DMS 273 treated with DMSO at 0.1 percent for 48 hours (cell line): Measurements from ENCODE around the gene ARID1A.

Experiments
- DNase-seq: peaks from one replicate; lab custom pipeline; 2025; lab: John Stamatoyannopoulos, UW

The ARID1A gene

DNA sequence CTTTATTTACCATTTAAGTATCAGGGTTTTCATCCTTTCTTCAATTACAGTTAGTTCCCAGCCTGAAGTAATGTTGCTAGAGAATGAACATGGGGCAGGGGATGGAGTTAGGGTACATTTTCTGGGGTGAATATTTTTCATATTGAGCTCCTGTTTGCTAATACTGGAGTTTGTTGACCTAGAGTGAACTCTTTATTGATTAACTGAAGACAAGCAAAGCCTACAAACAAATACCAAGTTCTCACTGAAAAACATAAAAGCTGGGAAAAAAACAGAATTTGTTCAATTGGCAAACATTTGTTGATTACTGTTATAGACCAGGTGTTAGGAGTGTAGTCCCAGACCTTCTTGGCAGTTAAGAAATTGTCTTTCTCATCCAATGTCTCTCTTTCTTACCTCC, 63.7 kb downstream of the ARID1A start:
- DNase-seq, result no peak

DNA sequence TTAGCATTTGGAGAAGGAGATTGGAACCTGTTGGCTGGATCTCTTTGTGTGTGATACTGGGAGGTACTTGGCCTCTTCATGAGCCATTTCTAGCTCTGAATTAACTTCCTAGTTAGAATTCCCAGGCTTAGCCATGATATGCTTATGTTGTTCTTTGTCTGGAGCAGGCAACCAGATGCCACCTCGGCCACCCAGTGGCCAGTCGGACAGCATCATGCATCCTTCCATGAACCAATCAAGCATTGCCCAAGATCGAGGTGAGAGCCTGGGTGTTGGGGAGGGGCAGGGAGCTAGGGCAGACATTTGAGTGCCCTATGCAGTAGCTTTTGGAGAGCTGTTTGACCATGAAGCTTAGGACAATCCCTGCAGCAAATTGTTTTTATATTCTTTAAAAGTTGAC, 65.4 kb downstream of the ARID1A start:
- no peak for DNase-seq

DNA sequence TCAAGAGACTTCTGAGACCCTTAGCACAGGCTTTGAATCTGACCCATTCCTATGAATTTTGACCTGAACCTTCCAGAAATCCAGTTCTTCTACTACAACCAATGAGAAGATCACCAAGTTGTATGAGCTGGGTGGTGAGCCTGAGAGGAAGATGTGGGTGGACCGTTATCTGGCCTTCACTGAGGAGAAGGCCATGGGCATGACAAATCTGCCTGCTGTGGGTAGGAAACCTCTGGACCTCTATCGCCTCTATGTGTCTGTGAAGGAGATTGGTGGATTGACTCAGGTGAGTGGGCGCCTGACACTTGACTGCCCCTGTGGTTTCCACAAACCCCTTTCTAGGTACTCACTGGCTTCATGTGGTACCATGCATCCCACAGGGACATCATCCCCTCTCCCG, 71.9 kb downstream of the ARID1A start:
- no peak for DNase-seq

DNA sequence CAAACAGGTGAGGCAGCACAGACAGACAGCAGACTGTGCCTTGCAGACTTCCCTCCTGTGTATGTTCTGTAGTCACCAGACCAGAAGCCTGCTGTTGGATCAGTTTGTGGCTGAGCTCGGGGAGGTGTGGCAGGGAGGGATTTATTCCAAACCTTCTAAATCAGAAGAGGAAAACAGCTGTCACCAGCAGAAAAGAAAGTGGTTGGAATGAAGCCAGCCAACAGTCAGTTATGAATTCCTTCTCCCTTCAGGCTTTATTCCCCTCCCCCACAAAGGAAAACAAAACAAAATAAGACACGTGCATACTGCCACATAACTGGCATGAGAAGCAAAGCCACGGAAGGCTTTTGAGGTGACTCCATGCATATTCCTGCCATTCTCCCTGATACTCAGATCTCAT, 72.9 kb downstream of the ARID1A start:
- no peak for DNase-seq

DNA sequence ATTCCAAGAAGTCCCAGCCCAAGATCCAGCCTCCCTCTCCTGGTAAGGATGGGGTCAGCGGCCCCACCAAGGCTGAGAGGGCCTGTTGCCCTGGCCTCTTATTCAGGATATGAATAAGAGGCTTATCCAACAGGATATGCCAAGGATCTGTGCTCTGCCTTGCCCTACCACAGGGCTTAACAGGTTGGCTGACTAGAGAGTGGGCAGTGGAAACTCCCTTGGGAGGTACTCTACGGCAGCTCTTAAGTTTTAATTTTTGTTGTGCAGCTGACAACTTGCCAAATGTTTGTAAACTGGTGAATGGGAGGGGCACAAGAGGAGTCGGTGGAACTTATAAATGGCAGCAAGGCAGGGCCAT, 75.4 kb downstream of the ARID1A start:
- no peak for DNase-seq

DNA sequence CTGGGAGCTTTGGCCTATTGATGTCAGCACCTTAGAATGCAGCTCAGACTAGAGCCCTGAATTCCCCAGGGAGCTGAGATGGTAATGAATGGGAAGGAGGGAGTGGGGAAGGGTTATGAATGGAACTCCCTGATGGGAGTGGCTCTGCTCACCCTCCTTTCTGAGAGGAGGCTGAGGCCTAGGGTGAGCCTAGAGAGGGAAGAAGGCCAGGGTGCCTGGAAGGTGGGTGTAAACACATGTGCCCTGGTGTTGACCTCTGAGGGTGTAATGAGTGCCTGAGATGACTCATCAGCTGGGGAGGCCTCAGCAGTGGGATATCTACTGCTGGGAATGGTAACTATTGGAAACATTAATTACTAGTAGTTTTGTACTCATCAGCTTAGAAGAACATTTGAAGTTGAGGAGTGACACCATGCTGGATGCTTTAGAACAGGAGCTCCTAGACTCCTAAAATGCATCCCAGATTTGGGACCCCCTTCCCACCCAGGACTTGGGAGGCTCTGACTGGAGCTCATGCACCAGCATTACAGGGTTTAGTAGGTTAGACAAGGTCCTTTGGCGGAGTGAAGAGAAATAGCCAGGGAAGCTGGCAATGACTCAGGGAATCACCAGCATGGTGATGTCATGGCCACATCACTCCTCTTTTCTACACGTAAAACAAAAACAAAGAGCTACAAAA, 76.0 kb downstream of the ARID1A start:
- peak; percentile 33 for DNase-seq

DNA sequence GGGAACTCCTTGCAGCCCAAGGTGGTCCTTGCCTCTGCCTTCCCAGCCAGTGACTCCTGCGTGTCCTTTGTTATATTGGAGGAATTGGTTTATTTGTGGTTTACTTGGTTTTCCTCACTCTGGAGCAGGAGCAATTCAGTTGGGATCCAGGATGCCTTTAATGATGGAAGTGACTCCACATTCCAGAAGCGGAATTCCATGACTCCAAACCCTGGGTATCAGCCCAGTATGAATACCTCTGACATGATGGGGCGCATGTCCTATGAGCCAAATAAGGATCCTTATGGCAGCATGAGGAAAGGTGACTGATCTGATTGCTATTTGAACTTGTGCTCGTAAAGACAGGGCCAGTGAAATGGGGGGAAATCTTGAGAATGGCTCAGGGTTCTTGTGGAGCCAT, 76.9 kb downstream of the ARID1A start:
- no peak for DNase-seq

DNA sequence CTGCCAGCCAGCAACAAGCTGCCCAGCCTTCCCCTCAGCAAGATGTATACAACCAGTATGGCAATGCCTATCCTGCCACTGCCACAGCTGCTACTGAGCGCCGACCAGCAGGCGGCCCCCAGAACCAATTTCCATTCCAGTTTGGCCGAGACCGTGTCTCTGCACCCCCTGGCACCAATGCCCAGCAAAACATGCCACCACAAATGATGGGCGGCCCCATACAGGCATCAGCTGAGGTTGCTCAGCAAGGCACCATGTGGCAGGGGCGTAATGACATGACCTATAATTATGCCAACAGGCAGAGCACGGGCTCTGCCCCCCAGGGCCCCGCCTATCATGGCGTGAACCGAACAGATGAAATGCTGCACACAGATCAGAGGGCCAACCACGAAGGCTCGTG, 78.6 kb downstream of the ARID1A start:
- no peak for DNase-seq

DNA sequence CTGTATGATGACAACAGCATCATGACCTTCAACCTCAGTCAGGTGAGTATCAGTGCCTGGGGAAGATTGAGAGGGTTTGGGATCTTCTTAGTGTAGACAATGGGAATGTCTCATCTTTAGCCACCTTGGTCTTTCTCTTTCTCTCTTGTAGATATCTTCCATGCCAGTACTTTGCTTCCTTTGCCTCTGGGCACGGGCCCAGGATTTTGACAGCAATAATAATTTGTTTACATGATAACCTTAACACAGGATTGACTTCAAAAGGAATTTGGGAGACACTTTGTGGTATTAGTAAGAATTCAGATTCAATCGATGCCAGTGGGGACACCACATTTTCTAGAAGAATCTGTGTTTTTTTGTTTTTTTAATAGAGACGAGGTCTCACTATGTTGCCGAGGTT, 79.9 kb downstream of the ARID1A start:
- no peak for DNase-seq

DNA sequence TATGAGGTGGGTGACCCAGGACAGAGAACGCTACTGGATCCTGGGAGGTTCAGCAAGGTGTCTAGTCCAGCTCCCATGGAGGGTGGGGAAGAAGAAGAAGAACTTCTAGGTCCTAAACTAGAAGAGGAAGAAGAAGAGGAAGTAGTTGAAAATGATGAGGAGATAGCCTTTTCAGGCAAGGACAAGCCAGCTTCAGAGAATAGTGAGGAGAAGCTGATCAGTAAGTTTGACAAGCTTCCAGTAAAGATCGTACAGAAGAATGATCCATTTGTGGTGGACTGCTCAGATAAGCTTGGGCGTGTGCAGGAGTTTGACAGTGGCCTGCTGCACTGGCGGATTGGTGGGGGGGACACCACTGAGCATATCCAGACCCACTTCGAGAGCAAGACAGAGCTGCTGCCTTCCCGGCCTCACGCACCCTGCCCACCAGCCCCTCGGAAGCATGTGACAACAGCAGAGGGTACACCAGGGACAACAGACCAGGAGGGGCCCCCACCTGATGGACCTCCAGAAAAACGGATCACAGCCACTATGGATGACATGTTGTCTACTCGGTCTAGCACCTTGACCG, 83.4 kb downstream of the ARID1A start:
- no peak for DNase-seq

DNA sequence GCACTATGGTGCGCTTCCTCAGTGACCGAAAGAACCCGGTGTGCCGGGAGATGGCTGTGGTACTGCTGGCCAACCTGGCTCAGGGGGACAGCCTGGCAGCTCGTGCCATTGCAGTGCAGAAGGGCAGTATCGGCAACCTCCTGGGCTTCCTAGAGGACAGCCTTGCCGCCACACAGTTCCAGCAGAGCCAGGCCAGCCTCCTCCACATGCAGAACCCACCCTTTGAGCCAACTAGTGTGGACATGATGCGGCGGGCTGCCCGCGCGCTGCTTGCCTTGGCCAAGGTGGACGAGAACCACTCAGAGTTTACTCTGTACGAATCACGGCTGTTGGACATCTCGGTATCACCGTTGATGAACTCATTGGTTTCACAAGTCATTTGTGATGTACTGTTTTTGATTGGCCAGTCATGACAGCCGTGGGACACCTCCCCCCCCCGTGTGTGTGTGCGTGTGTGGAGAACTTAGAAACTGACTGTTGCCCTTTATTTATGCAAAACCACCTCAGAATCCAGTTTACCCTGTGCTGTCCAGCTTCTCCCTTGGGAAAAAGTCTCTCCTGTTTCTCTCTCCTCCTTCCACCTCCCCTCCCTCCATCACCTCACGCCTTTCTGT, 84.6 kb downstream of the ARID1A start:
- DNase-seq, result no peak

DNA sequence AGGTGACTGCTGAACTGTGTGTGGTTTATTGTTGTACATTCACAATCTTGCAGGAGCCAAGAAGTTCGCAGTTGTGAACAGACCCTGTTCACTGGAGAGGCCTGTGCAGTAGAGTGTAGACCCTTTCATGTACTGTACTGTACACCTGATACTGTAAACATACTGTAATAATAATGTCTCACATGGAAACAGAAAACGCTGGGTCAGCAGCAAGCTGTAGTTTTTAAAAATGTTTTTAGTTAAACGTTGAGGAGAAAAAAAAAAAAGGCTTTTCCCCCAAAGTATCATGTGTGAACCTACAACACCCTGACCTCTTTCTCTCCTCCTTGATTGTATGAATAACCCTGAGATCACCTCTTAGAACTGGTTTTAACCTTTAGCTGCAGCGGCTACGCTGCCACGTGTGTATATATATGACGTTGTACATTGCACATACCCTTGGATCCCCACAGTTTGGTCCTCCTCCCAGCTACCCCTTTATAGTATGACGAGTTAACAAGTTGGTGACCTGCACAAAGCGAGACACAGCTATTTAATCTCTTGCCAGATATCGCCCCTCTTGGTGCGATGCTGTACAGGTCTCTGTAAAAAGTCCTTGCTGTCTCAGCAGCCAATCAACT, 85.5 kb downstream of the ARID1A start:
- DNase-seq, result no peak

DNA sequence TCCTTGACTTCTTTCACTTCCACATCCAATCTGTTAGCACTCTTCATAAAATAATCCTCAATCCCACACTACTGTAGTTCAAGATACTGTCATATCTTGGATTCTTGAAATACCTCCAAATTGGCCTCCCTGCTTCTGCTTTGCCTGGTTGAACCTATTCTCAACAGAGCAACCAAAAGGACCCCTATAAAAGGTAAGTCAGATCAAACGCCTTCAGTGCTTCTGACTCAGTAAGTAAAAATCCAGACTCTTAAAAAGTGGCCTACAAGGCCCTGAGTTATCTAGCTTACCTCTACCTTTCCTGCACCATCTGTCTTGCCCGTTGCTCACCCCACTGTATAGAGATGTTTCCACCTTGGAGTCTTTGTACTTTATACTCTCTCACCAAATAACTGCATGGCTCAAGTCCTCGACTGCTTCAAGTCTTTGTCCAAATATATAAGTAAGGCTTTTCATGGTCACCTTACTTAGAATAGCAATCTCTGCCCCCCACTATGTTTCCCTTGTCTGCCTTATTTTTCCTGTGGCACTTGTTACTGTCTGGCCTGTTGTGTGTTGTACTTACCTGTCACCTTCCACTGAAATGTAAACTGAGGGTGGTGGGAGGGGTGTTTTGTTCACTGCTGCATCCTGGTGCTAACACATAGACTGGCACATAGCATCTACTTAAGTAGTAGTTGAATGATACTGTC, 86.9 kb downstream of the ARID1A start:
- no peak for DNase-seq

DNA sequence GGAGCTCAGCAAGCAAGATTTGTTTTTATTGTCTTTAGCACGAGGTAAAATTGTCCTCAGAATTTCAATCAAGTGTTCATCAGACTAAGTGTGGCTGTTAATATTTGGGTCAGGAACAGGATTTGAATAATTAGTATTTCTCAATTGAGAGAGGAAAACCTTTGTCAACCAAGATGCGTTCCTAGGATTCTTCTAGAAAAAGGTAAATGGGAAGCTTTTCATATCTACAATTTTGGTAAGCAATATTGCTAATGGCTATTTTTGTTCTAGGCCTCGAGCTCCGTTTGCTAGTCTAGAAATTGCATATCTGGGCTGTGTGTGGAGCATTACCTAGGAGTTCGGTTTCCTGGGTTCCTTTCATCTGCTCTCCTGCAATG, 87.8 kb downstream of the ARID1A start:
- no peak for DNase-seq

DNA sequence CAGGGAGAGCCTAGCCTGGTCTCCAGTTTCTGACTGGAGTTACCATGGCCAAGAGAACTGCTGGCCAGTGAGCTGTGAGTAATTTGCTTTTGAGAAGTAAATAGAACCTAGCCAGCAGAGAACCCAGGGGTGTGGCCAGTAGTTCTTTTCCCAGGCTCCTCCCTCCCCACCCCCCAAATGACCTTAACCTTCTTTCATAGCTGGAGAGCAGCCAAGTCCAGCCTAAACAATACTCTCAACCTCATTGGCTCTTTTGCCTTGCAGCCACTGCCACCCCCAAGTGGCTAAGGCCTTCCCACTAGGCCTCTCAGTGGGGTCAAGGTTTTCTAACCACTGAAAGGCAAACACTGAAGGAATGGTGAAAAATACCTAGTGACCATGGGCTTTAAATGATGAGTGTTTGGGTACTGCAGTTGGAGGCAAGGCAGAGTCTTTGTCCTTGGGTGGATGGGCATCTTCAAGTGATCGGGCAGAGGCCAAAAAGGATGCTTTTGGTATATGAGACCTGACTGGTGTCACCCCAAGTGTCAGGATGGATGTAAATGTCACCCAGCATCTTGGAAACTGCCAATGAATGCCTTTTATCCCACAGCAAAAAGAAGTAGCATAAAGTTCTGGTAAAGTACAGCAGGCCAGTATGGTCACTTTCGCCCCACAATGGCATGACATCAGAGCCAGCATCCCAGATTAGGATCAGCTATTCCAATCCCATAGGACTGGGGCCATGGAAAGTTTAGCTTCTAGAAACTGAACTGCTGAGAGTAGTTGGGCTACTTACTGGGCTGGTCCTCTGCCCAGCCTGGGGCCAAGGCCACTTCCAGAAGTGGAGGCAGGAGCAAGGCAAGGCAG, 88.4 kb downstream of the ARID1A start:
- DNase-seq, result no peak

DNA sequence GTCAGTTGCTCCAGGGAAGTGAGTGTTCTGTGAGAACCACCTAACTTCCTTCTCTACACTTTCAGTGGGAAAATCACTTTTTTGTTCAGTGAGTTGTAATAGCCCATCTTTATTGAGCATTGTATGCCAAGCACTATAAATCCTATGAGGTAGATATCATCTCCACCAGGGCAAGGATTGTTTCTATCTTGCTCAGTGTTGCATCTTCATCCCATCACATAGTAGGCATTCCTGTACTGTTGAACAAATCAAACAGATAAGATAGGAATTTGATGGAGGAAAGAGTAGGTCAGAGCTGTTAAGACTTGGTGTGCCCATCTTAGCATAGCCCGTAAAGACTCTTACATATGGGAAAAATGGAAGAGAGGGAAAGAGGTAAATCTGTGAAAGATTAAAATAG, 89.1 kb downstream of the ARID1A start:
- no peak for DNase-seq

DNA sequence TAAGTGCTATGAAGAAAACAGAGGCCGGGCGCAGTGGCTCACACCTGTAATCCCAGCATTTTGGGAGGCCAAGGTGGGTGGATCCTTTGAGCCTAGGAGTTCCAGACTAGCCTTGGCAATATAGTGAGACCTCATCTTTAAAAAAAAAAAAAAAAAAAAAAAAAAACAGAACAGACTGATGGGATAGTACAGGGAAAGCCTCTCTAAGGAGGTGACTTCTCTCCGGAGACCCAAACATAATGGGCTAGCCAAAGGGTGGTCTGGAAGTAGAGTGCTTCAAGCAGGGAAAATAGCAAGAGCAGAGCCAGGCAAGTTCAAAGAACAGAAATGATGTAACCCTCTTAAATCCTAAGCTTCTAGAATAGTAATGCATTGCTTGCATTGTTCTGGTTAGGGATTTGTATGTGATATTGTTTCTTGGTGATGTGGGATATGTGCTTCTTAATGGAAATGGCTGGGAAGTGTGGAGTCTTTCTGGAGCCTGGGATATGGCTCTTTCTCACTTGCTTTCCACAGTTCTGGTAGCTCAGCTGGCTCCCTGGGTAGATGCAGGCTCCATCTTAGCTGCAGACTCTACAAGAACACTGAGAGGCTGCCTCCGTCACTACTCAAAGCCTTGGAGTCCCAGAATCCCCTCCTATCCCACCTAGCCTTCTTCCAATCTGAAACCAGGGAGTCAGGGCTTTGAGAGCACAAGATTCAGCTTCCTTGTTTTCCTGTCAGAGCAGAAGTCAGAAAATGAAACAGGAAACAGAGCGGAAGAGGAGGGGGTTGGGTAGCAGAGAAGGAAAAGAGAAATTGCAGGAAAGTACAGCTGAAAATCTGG, 90.0 kb downstream of the ARID1A start:
- DNase-seq, result no peak

DNA sequence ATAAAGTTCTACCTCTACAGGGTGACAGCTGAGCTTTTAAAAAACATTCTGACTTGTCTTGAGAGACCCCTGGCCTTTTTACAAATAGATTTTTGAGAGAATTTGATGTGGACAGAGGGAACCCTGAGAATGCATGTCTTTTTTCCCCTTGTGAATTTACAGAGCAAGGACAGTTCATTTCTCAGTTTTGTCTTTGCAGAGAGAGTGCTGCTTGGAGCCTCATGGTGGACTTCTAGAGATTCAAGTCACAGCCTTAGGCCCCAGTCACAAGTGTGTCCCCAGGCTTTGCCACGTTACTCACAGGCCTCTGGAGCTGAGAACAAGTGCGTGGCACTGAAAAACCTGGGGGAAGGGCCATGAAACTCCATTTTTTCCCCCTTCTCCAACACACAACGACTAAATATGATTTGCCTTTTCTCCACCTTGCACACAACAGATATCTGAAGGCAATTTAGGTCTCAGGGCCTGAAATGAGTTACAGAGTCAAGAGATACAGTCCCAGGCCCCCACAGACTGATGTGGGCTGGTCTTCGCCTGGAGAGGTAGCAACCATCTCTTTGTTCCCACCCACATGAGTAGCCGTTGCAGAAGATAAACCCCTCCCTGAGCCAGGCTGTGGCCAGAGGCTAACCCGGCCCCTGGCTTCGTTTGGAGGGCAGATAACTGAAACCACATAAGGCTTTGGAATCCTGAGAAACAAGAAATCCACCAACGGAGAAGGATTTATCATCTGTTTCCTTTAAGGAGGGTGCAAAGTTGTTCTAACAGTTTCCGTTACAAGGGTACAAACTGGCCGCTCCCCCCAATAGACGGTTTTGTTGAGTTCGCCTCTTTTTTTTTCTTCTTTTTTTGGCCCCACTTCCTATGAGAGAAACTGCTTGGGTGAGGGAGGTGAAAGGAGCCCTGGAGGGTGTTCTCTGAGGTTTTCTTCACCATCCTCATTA, 90.9 kb downstream of the ARID1A start:
- no peak for DNase-seq

DNA sequence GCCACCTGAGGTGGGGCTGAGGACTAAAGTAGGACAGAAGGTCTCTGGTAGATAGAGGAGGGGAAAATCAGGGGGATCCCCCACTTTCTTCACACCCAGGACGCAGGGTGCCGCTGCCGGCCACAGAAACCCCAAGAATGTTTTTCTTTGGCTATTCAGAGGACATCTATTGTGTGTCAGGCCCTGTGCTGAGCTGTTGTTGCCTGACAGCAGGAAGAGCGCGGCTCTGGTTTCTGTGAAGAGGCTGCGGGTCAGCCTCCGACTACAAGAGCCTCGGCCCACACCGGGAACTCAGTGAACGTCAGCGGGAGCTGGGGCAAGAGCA, 91.5 kb downstream of the ARID1A start:
- DNase-seq, result no peak
